GM06990 (cell line): ENCODE data around the gene PRKG1.
"Not testable (repeated sequence)": the region's sequence is repeated elsewhere in the genome, so short reads cannot be mapped to it uniquely, and the experiment has no call there.

ENCODE experiments used
- DNase-seq: peaks from one replicate; pipeline ENCODE4 v3.0.0-alpha.2; 2011; ENCODE audit not compliant: insufficient read length; ENCODE audit errors: extremely low read depth
- H3K27me3 ChIP-seq: replicated peaks from 2 replicates; pipeline ENCODE4 v1.6.0; 2011; ENCODE audit warnings: low read length; ENCODE audit not compliant: control insufficient read depth, insufficient read depth
- H3K36me3 ChIP-seq: 2 replicates; pipeline ENCODE4 v1.5.1; 2011; ENCODE audit warnings: low read length; ENCODE audit not compliant: control insufficient read depth, insufficient read depth
- H3K4me3 ChIP-seq: replicated peaks from 2 replicates; pipeline ENCODE4 v1.5.1; 2011; ENCODE audit warnings: low read depth, mild to moderate bottlenecking, control low read depth, low read length
- CTCF ChIP-seq: IDR thresholded peaks from 2 replicates; pipeline ENCODE4 v1.5.1; 2011; ENCODE audit warnings: low read length, control low read depth, mild to moderate bottlenecking, inconsistent platforms; ENCODE audit not compliant: insufficient read depth, poor library complexity, severe bottlenecking

Gene PRKG1

GRCh38 chr10:52191049-52191448, 1116.8 kb downstream of the PRKG1 start:
- DNase-seq = no peak
- Histone ChIP-seq H3K4me3 (no peak overlapping the region), H3K36me3 (no peaks in the 10 kb centered on the region), H3K27me3 (no peaks in the 10 kb centered on the region)
- no peak for TF ChIP-seq CTCF

- TF ChIP-seq CTCF = no peak
- Histone ChIP-seq H3K27me3 (no peaks in the 10 kb centered on the region), H3K36me3 (no peaks in the 10 kb centered on the region), H3K4me3 (no peak overlapping the region)
- DNase-seq = no peak
Observed at GRCh38 chr10:52194191-52194590, 1119.9 kb downstream of the PRKG1 start.

GRCh38 chr10:52194716-52195115, 1120.4 kb downstream of the PRKG1 start:
- no peak for TF ChIP-seq CTCF
- no peak for DNase-seq
- H3K4me3 ChIP-seq = no peak overlapping the region
- H3K36me3 ChIP-seq = no peaks in the 10 kb centered on the region
- no peaks in the 10 kb centered on the region for H3K27me3 ChIP-seq

GRCh38 chr10:52197098-52197497, 1122.8 kb downstream of the PRKG1 start:
- Histone ChIP-seq H3K36me3 (no peaks in the 10 kb centered on the region), H3K4me3 (no peak overlapping the region), H3K27me3 (no peaks in the 10 kb centered on the region)
- no peak for TF ChIP-seq CTCF
- DNase-seq = no peak

GRCh38 chr10:52198540-52198939, 1124.3 kb downstream of the PRKG1 start:
- Histone ChIP-seq H3K36me3 (no peaks in the 10 kb centered on the region), H3K27me3 (no peaks in the 10 kb centered on the region), H3K4me3 (no peak overlapping the region)
- TF ChIP-seq CTCF = no peak
- DNase-seq = no peak

GRCh38 chr10:52204906-52205305, 1130.6 kb downstream of the PRKG1 start:
- H3K27me3 ChIP-seq, H3K36me3 ChIP-seq, H3K4me3 ChIP-seq, DNase-seq: not testable (repeated sequence)
